Melanocyte of skin (primary cell): ENCODE measurements around the gene NOP9. TPM values are rescaled to one million over a fixed set of nuclear protein-coding genes. Genes with fewer than 3 reads are reported as not detected.

Experiments
- small RNA-seq, 2 donors: library from RNA; depleted of rRNA; stranded (forward); fragments of <200 nt; gene quantifications; one replicate each; pipeline ENCODE3, GENCODE V24; 2012
- total RNA-seq, 2 donors: library from RNA; depleted of rRNA; stranded (reverse); fragments of >200 nt; gene quantifications; 2 replicates each; pipeline ENCODE4 v1.2.3, GENCODE V29; 2012

NOP9 gene
- total RNA-seq: 10 to 100 TPM; 23.1 to 28.3 TPM

GRCh38 chr14:24299255-24300191, at the start of gene NOP9, which contains the start of gene DHRS1:
Gene NOP9, plus strand, starts transcription at chr14:24299850. Its CDS starts 105 bp downstream, at chr14:24299955.
Gene DHRS1, minus strand, starts transcription at chr14:24299780. Its CDS starts 674 bp downstream, at chr14:24299106.

DNA sequence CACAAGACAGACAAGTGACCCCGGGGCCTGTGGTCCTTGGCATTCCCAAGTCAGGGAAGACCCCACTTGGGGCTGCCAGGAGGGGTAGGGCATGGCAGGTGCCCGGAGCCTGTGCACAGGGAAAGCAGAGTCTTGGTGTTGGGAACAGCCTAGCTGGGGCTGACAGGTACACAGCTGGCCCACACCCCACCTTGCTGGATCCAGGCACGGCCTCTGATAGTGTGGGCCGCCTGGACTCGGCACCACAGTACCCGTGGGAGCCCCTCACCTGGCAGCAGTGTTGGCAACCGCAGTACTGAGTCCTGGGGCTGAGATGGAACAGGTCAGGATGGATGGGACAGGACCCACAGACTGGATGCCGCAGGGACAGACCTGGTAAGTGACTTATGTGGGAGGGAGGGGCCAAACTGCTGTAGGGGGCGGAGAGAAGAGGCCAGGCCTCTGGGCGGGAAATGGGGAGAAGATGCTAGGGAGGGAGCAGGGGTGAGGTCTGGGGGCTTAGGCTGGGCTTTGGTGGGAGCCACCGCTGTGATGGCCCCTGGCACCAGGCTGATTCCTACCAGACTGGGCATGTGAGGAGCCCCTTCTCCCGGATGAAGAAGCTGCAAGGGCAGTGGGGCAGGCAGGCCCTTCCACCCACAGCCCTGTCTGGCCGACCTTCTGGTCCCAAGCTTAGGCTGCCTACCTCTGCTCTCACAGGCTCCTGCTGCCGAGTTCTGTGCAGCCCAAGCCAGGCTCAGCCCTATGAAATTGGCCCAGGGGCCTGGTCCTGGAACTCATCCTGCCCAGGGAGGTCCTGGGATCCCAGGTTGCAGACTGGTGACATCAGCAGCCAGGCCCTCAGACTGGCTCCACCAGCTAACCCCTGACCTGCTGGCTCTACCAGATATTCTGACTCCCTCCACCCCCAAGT, 36.6 kb upstream of the NOP9 start, which contains the start of gene TGM1:
Gene TGM1 (minus strand): TSS at position 357 of the 913 bp plus-strand sequence. CDS start 825 bp downstream, outside the sequence.

GRCh38 chr14:24271134-24271833, 28.4 kb upstream of the NOP9 start, which contains the start of gene RABGGTA:
Gene RABGGTA, minus strand, starts transcription at chr14:24271597. Its CDS starts 482 bp downstream, at chr14:24271115.

DNA sequence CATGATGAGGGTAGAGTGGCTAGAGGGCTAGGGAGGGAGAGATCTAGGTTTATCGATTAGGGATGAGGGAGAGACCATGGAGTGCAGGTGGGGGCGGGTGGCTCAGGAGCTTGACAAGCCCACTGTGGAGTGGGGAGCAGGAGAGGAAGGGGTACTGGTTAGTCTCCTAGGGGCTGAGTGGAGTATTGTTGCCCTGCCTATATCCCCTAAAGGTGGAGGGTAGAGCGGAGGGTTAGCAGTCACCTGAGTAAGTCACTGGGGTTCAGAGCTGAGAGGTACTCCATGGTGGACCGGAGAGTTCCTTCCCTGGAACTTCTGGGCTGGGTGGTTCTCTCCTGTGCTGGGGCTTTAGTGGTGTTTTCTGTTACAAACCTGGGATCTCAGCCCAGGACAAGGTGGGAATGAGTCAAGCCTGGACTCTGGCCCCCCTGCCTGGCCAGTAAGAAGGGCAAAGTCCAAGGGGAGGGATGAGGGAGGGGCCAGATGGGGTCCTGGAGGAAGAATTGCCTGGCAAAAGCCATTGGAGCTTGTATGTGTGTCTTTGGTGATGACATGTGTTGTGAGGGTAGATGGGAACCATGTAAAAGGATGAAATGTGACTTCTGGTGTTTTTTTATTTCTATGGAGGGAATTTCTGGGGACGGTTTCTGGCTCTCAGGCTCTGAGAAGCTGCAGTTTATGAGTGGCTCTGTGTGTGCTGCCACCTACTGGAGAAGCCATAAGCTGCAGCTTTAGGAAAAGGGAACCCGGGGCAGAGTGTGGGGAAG, 8.1 kb downstream of the NOP9 start, which contains the start of gene CIDEB:
Gene CIDEB (minus strand): TSS at position 403 of the 767 bp plus-strand sequence. CDS start 119 bp downstream, at position 284.

GRCh38 chr14:24309538-24310264, 10.1 kb downstream of the NOP9 start, which contains the start of gene LTB4R2:
Gene LTB4R2, plus strand, starts transcription at chr14:24310140. Its CDS starts 525 bp downstream, at chr14:24310665.

GRCh38 chr14:24310646-24311604, 11.3 kb downstream of the NOP9 start, which contains the start of gene LTB4R:
Gene LTB4R, plus strand, starts transcription at chr14:24311502. Its CDS starts 4,150 bp downstream, at chr14:24315652.

GRCh38 chr14:24334431-24335291, 35.0 kb downstream of the NOP9 start, which contains the start of gene ADCY4:
Gene ADCY4, minus strand, starts transcription at chr14:24335071. Its CDS starts 419 bp downstream, at chr14:24334652.

GRCh38 chr14:24339284-24340151, 39.9 kb downstream of the NOP9 start, which contains the start of gene RIPK3:
Gene RIPK3, minus strand, starts transcription at chr14:24339991. Its CDS starts 165 bp downstream, at chr14:24339826.

Small RNA genes within 50 kb of the gene (small RNA-seq; reads per million reads assigned to genes)
- 0 reads per million in 2 donors for gene RF00026

Other genes with a start within 250 kb of the NOP9 start
- 1 to 10 TPM in 1 of 2 donors, under 1 TPM in 1; 1.00 to 1.7 TPM for gene CARMIL3, start 247.8 kb upstream of the NOP9 start, total RNA-seq
- gene CPNE6, start 228.3 kb upstream of the NOP9 start, total RNA-seq: not detected
- 10 to 100 TPM in 1 of 2 donors, 1 to 10 TPM in 1; 9.3 to 16.7 TPM for gene PCK2, start 205.5 kb upstream of the NOP9 start, total RNA-seq
- 10 to 100 TPM; 74.3 to 83.3 TPM for gene DCAF11, start 185.1 kb upstream of the NOP9 start, total RNA-seq
- 1 to 10 TPM; 1.7 to 2.0 TPM for gene NRL, start 184.9 kb upstream of the NOP9 start, total RNA-seq
- gene FITM1, start 169.2 kb upstream of the NOP9 start, total RNA-seq: under 1 TPM in 1 of 2 donors, not detected in 1; 0.34 TPM
- gene PSME1, start 163.7 kb upstream of the NOP9 start, total RNA-seq: 100 to 1,000 TPM; 116 TPM
- 10 to 100 TPM; 16.9 to 18.6 TPM for gene EMC9, start 158.3 kb upstream of the NOP9 start, total RNA-seq
- 100 to 1,000 TPM; 163 to 168 TPM for gene PSME2, start 153.2 kb upstream of the NOP9 start, total RNA-seq
- gene RNF31, start 152.4 kb upstream of the NOP9 start, total RNA-seq: 10 to 100 TPM; 58.8 to 76.9 TPM
- 100 to 1,000 TPM; 161 to 192 TPM for gene IRF9, start 138.6 kb upstream of the NOP9 start, total RNA-seq
- 10 to 100 TPM in 1 of 2 donors, 1 to 10 TPM in 1; 8.9 to 29.0 TPM for gene REC8, start 127.8 kb upstream of the NOP9 start, total RNA-seq
- gene IPO4, start 111.0 kb upstream of the NOP9 start, total RNA-seq: 10 to 100 TPM; 38.2 to 69.3 TPM
- 10 to 100 TPM; 57.6 to 60.9 TPM for gene TM9SF1, start 104.4 kb upstream of the NOP9 start, total RNA-seq
- gene TSSK4, start 94.2 kb upstream of the NOP9 start, total RNA-seq: not detected
- 10 to 100 TPM in 1 of 2 donors, 1 to 10 TPM in 1; 8.3 to 12.4 TPM for gene CHMP4A, start 86.4 kb upstream of the NOP9 start, total RNA-seq
- gene MDP1, start 83.8 kb upstream of the NOP9 start, total RNA-seq: 1 to 10 TPM; 3.3 to 7.9 TPM
- 10 to 100 TPM; 80.2 to 96.6 TPM for gene NEDD8, start 67.5 kb upstream of the NOP9 start, total RNA-seq
- 10 to 100 TPM; 39.9 to 64.6 TPM for gene GMPR2, start 66.9 kb upstream of the NOP9 start, total RNA-seq
- gene TINF2, start 57.2 kb upstream of the NOP9 start, total RNA-seq: 10 to 100 TPM; 44.6 to 52.7 TPM
- under 1 TPM in 1 of 2 donors, not detected in 1; 0.34 TPM for gene TGM1, start 36.7 kb upstream of the NOP9 start, total RNA-seq
- 10 to 100 TPM; 38.5 to 41.0 TPM for gene RABGGTA, start 28.3 kb upstream of the NOP9 start, total RNA-seq
- gene DHRS1, start 70 bp upstream of the NOP9 start, total RNA-seq: 10 to 100 TPM; 11.0 to 20.3 TPM
- 1 to 10 TPM; 1.7 to 2.4 TPM for gene CIDEB, start 8.1 kb downstream of the NOP9 start, total RNA-seq
- 1 to 10 TPM; 3.3 to 4.5 TPM for gene LTB4R2, start 10.3 kb downstream of the NOP9 start, total RNA-seq
- 1 to 10 TPM in 1 of 2 donors, under 1 TPM in 1; 1.00 to 2.1 TPM for gene LTB4R, start 11.7 kb downstream of the NOP9 start, total RNA-seq
- under 1 TPM; under 0.01 to 0.34 TPM for gene ADCY4, start 35.2 kb downstream of the NOP9 start, total RNA-seq
- gene RIPK3, start 40.1 kb downstream of the NOP9 start, total RNA-seq: 1 to 10 TPM; 3.4 to 3.7 TPM
- 10 to 100 TPM; 16.0 to 29.3 TPM for gene NFATC4, start 68.3 kb downstream of the NOP9 start, total RNA-seq
- gene NYNRIN, start 99.2 kb downstream of the NOP9 start, total RNA-seq: 1 to 10 TPM; 1.0 to 1.7 TPM
- gene CBLN3, start 129.8 kb downstream of the NOP9 start, total RNA-seq: under 1 TPM; 0.33 to 0.34 TPM
- gene KHNYN, start 130.1 kb downstream of the NOP9 start, total RNA-seq: 10 to 100 TPM; 42.3 to 46.5 TPM
- 10 to 100 TPM in 1 of 2 donors, 1 to 10 TPM in 1; 7.3 to 15.5 TPM for gene SDR39U1, start 142.9 kb downstream of the NOP9 start, total RNA-seq
- gene CMA1, start 208.4 kb downstream of the NOP9 start, total RNA-seq: not detected